HEK293 (cell line): ENCODE results near the gene MRRF.

Experiments used
- ELK4 ChIP-seq: IDR thresholded peaks from 2 replicates; pipeline ENCODE4 v1.6.1; 2011; ENCODE audit warnings: mild to moderate bottlenecking, low read depth, low read length, borderline replicate concordance
- HOXA7 ChIP-seq: sonication (generic); formaldehyde crosslinking; IDR thresholded peaks from 2 replicates; pipeline ENCODE4 v1.8.1; 2022; ENCODE audit warnings: missing genetic modification reagents, borderline replicate concordance
- ZNF280D ChIP-seq: fragments of 450-650 bp; formaldehyde crosslinking; IDR thresholded peaks from 2 replicates; pipeline ENCODE4 v1.5.1; 2016; ENCODE audit warnings: missing biosample characterization, missing genetic modification characterization
- ZNF366 ChIP-seq: fragments of 450-650 bp; formaldehyde crosslinking; conservative IDR thresholded peaks from 2 replicates; pipeline ENCODE4 v1.5.1; 2016; ENCODE audit warnings: missing biosample characterization, missing genetic modification characterization
- ZNF549 ChIP-seq: fragments of 450-650 bp; IDR thresholded peaks from 2 replicates; pipeline ENCODE4 v1.5.1; 2018; ENCODE audit warnings: missing biosample characterization, missing genetic modification characterization, mild to moderate bottlenecking, inconsistent platforms, moderate library complexity
- ZNF629 ChIP-seq: fragments of 450-650 bp; formaldehyde crosslinking; IDR thresholded peaks from 2 replicates; pipeline ENCODE4 v1.5.1; 2017; ENCODE audit warnings: missing biosample characterization, missing genetic modification characterization
- TF ChIP-seq, protein P1 (sequence below): fragments of 450-650 bp; formaldehyde crosslinking; IDR thresholded peaks from 2 replicates; pipeline ENCODE4 v1.5.1; 2016; ENCODE audit warnings: missing biosample characterization, missing genetic modification characterization, borderline replicate concordance
- TF ChIP-seq, protein P2 (sequence below): fragments of 450-650 bp; formaldehyde crosslinking; IDR thresholded peaks from 2 replicates; pipeline ENCODE4 v1.5.1; 2016; ENCODE audit warnings: missing biosample characterization, missing genetic modification characterization

DNA sequence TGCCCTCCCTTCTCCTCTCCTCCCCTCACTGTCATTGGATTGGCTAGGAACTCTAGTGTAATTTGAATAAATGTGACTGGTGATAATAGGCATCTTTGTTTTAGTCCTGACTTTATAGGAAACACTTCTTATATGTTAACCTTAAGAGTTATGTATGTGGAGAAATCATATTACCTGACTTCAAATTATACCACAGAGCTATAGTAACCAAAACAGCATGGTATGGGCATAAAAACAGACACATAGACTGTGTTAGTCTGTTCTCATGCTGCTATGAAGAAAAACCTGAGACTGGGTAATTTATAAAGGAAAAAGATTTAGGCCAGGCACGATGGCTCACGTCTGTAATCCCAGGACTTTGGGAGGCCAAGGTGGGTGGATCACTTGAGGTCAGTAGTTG lies 9.4 kb downstream of the MRRF start:
- TF ChIP-seq ELK4 (no peak), HOXA7 (CRISPR knock-in tag) (no peak), ZNF629 (tag by site-specific recombination) (no peak), ZNF280D (tag by site-specific recombination) (no peak), ZNF366 (tag by site-specific recombination) (no peak), ZNF549 (tag by site-specific recombination) (no peak)
- TF ChIP-seq, protein P1, sequence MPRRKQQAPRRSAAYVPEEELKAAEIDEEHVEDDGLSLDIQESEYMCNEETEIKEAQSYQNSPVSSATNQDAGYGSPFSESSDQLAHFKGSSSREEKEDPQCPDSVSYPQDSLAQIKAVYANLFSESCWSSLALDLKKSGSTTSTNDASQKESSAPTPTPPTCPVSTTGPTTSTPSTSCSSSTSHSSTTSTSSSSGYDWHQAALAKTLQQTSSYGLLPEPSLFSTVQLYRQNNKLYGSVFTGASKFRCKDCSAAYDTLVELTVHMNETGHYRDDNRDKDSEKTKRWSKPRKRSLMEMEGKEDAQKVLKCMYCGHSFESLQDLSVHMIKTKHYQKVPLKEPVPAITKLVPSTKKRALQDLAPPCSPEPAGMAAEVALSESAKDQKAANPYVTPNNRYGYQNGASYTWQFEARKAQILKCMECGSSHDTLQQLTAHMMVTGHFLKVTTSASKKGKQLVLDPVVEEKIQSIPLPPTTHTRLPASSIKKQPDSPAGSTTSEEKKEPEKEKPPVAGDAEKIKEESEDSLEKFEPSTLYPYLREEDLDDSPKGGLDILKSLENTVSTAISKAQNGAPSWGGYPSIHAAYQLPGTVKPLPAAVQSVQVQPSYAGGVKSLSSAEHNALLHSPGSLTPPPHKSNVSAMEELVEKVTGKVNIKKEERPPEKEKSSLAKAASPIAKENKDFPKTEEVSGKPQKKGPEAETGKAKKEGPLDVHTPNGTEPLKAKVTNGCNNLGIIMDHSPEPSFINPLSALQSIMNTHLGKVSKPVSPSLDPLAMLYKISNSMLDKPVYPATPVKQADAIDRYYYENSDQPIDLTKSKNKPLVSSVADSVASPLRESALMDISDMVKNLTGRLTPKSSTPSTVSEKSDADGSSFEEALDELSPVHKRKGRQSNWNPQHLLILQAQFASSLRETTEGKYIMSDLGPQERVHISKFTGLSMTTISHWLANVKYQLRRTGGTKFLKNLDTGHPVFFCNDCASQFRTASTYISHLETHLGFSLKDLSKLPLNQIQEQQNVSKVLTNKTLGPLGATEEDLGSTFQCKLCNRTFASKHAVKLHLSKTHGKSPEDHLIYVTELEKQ (tag by site-specific recombination), result no peak
- TF ChIP-seq, protein P2, sequence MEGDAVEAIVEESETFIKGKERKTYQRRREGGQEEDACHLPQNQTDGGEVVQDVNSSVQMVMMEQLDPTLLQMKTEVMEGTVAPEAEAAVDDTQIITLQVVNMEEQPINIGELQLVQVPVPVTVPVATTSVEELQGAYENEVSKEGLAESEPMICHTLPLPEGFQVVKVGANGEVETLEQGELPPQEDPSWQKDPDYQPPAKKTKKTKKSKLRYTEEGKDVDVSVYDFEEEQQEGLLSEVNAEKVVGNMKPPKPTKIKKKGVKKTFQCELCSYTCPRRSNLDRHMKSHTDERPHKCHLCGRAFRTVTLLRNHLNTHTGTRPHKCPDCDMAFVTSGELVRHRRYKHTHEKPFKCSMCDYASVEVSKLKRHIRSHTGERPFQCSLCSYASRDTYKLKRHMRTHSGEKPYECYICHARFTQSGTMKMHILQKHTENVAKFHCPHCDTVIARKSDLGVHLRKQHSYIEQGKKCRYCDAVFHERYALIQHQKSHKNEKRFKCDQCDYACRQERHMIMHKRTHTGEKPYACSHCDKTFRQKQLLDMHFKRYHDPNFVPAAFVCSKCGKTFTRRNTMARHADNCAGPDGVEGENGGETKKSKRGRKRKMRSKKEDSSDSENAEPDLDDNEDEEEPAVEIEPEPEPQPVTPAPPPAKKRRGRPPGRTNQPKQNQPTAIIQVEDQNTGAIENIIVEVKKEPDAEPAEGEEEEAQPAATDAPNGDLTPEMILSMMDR (tag by site-specific recombination), result no peak
